GM18858 (cell line): ENCODE results near the gene GANC.

Experiments used
- ATAC-seq: cut with Tn5 transposase; IDR thresholded peaks from one replicate; pipeline ENCODE4 v1.9.1; 2021; ENCODE audit not compliant: unreplicated experiment

GANC gene

GRCh38 chr15:42343596-42344232 lies 70.7 kb downstream of the GANC start:
- ATAC-seq: no peak

GRCh38 chr15:42344763-42345162 lies 71.8 kb downstream of the GANC start:
- no peak for ATAC-seq

GRCh38 chr15:42345504-42345903 lies 72.5 kb downstream of the GANC start:
- ATAC-seq: no peak

- no peak for ATAC-seq
Observed at GRCh38 chr15:42348083-42348482, 75.1 kb downstream of the GANC start.

GRCh38 chr15:42349186-42349585 lies 76.2 kb downstream of the GANC start:
- no peak for ATAC-seq

- no peak for ATAC-seq
Observed at GRCh38 chr15:42352401-42352800, 79.4 kb downstream of the GANC start.

GRCh38 chr15:42353061-42353460 lies 80.1 kb downstream of the GANC start:
- ATAC-seq: no peak

- no peak for ATAC-seq
Observed at GRCh38 chr15:42354824-42355223, 81.8 kb downstream of the GANC start.

- ATAC-seq: no peak
Observed at GRCh38 chr15:42355291-42355690, 82.3 kb downstream of the GANC start.

- ATAC-seq: no peak
Observed at GRCh38 chr15:42356851-42357250, 83.8 kb downstream of the GANC start.

- ATAC-seq: no peak
Observed at GRCh38 chr15:42358141-42358540, 85.1 kb downstream of the GANC start.

GRCh38 chr15:42359249-42359648 lies 86.2 kb downstream of the GANC start, which contains the start of gene CAPN3:
TSS of gene CAPN3 (plus strand) at chr15:42359501. CDS start at chr15:42359806, 305 bp downstream.
- no peak for ATAC-seq

- ATAC-seq: no peak
Observed at GRCh38 chr15:42359985-42360384, 87.0 kb downstream of the GANC start.

- ATAC-seq: no peak
Observed at GRCh38 chr15:42360535-42361112, 87.6 kb downstream of the GANC start.

- no peak for ATAC-seq
Observed at GRCh38 chr15:42363487-42363886, 90.5 kb downstream of the GANC start.

GRCh38 chr15:42363942-42364341 lies 90.9 kb downstream of the GANC start:
- ATAC-seq: no peak

- ATAC-seq: no peak
Observed at GRCh38 chr15:42364529-42364928, 91.5 kb downstream of the GANC start.

GRCh38 chr15:42365921-42366550 lies 93.0 kb downstream of the GANC start:
- no peak for ATAC-seq

- no peak for ATAC-seq
Observed at GRCh38 chr15:42367041-42367440, 94.0 kb downstream of the GANC start.

- no peak for ATAC-seq
Observed at GRCh38 chr15:42368096-42368495, 95.1 kb downstream of the GANC start.

GRCh38 chr15:42371096-42371495 lies 98.1 kb downstream of the GANC start:
- ATAC-seq: no peak

- ATAC-seq: no peak
Observed at GRCh38 chr15:42373274-42373673, 100.3 kb downstream of the GANC start.
